ENCODE data around the gene IL20.
A peak's percentile ranks its signal among the peaks of the same experiment; 100 is the strongest.

The IL20 gene, protein sequence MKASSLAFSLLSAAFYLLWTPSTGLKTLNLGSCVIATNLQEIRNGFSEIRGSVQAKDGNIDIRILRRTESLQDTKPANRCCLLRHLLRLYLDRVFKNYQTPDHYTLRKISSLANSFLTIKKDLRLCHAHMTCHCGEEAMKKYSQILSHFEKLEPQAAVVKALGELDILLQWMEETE

DNA sequence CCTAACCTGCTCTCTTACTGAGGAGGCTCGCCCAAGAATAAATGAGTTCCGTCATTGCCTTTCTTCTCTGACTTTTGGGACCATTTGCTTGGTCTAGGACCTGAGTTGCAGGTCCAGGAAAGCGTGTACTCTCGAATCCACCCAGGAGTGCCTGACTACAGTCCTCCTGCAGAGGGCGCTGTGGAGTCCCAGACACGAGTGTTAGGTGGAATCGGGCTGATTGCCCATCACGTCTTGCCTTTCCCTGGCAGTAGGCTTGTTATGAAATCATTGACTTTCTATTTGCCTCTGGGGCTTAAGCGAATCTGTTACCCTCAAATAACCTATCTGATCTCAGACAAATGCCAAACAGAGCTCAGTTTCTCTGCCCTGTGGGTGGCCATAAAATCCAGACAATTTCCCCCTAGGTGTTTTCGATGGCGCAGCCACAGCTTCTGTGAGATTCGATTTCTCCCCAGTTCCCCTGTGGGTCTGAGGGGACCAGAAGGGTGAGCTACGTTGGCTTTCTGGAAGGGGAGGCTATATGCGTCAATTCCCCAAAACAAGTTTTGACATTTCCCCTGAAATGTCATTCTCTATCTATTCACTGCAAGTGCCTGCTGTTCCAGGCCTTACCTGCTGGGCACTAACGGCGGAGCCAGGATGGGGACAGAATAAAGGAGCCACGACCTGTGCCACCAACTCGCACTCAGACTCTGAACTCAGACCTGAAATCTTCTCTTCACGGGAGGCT is at the start of gene IL20:
TSS of gene IL20 (plus strand) at position 685 of the 733 bp plus-strand sequence. CDS start 230 bp downstream, outside the sequence.
- DNase-seq (ENCODE audit: insufficient read length, low spot score) (peak; percentile 38), FAIRE-seq (peak; percentile 85)

DNA sequence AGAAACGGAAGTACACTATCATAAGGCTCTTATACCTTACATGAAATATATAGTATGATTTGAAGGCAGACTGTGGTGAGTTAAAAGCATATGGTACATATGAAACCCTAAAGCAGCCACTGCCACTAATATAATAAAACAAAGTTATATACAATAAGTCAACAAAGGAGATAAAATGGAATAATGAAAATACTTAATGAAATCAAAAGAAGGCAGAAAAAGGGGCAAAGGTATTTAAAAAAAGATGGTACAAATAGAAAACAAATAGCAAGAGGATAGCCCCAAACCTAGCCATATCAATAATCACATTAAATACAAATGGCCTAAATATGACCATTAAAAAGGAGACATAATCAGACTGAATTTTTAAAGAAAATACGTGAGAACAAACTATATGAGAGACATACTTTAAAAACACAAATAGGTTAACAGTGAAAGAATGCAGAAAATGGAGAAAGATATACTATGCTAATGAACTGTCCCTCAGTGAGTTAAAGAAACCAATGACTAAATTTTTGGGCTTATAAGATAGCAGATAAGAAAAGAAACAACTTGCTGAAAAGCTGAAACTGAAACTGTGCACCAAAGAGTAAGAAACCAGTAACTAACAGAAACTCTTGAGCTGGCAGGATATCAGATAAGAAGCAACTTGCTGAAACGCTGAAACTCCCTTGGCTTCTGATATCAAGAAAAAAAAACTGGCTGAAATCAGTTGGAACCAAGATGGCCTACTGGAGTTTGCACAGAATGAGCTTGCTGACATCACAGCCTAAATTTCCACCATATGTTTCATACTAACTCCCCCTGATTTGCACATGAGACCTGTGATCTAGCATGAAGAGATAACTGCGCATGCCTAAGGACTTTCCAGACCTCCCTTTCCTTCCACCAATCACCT is 48.8 kb upstream of the IL20 start:
- FAIRE-seq = peak; percentile 99
- DNase-seq (ENCODE audit: insufficient read length, low spot score) = peak; percentile 34

DNA sequence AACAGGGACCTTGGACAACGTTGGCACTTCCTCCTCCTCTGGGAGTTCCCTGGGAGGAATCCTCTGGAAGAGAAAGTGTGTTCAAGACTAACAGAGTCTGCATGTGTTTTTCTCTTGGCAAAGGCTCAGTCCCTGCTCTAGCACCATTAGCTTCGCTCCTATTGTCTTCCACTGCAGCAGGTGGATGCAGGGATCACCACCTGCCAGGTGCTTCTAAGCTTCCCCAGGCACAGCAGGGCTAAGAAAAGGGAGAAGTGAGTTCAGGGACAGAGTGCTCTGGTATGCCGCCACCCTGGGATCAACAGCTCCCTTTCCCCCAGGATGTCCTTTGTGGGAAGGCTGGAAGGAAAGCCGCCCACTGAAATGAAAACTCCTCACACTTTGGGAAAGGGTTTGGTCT is 43.9 kb upstream of the IL20 start:
- DNase-seq (ENCODE audit: insufficient read length, low spot score) (no peak), FAIRE-seq (no peak)

DNA sequence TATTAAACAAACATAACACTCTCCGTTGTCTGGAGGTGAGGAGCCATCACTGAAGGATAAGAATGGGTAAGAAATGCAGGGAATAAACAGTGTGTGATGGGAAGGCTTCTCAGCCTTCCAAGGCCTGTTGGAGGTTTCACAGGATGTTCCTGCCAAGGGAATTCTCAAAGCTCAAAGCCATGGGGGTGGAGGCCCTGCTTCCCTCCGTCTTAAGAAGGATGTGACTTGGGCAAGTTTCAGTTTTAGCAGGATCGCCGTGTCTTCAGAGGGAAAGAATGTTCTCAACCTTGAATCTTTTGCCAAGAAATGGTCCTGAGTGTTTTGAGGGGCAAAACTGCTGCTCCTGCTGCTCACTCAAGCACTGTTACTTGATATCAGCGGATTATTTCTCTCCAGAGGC is 41.7 kb upstream of the IL20 start:
- DNase-seq (ENCODE audit: insufficient read length, low spot score) (no peak), FAIRE-seq (no peak)

DNA sequence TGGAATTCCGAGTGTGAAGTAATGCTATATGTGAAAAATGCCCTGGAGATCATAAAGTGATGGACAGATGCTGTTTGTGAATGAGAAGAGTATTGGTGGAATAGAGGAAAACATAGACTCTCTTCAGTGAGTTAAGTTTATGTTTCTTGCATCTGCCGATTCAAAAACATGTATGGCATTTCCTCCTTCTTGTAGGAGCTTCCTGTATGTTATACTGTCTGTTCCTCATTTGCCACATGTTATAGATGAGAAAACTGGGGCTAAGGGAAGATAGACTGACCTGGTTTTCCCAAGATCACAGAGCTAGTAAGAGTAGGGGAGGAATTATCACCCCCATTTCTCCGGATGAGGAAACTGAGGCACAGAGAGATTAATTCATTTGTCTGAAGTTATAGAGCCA is 41.1 kb upstream of the IL20 start:
- DNase-seq (ENCODE audit: insufficient read length, low spot score) (no peak), FAIRE-seq (no peak)

DNA sequence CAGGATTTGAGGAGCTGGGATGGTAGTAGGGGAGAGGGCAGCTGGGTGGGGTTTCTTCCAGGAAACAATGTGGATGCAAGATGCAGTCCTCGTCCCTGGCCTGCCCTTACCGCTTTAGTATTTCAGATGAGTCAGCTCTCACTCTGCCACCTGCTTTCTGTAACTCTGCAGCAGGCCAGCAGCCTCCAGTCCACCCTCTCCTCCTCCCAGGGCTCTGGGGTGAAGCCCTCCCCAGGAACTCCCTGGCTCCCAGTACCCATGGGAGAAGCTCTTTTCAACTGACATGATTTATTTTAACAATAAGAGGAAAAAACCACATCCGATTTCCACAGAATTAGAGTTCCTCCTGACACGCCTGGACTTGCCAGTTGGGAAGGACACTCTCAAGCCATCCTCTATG is 39.0 kb upstream of the IL20 start:
- DNase-seq (ENCODE audit: insufficient read length, low spot score) = no peak
- FAIRE-seq = no peak

DNA sequence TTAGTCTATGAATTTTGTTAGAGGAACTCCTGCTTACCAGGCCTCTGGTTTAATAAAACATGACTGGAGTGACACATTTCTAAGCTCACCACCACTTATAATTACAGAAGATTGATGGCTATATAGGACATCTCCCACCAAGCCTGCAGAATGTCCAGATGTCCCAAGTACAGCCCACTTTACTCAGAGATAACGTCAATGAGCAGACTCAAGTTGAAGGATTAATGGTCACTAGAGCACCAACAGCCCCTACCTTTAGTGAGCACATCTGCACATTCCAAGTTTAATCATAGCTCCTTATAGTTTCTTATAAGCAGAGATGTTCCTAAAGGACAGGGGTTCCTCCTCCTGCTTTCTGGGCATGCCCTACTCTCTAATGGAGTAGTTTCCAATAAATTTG is 37.4 kb upstream of the IL20 start:
- no peak for DNase-seq (ENCODE audit: insufficient read length, low spot score)
- FAIRE-seq = no peak

DNA sequence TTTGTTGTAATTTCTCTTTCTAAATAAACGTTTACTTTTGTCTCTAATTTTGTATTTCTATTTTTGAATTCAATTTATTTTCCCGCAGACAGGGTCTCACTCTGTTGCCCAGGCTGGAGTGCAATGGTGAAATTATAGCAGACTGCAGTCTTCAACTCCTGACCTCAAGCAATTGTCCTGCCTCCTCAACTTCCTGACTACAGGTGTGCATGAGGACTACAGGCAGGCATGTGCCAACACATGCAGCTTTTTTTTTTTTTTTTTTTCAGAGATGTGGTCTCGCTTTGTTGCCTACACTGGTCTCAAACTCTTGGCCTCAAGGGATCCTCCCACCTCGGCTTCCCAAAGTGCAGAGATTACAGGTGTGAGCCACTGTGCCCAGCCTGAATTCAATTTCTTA is 36.7 kb upstream of the IL20 start:
- DNase-seq (ENCODE audit: insufficient read length, low spot score) (no peak), FAIRE-seq (no peak)

DNA sequence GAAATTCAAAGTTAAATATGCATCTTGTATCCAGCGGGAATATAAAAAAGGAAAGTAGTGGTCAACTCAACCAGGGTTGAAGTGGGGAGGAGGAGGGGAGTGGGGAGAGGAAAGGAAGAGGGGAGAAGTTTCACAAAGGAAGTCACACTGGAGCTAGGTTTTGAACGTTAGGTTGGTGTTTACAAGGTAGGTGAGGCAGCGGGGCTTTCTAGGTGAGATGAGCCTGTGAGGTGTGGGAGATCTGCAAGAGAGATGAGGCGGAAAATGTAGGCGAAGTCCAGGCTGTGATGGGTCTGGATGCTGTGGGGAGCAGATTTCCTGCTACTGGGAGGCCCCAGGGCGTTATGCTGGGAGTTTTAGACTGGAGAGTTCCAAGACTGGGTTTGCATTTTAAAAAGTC is 36.1 kb upstream of the IL20 start:
- peak; percentile 48 for FAIRE-seq
- no peak for DNase-seq (ENCODE audit: insufficient read length, low spot score)

DNA sequence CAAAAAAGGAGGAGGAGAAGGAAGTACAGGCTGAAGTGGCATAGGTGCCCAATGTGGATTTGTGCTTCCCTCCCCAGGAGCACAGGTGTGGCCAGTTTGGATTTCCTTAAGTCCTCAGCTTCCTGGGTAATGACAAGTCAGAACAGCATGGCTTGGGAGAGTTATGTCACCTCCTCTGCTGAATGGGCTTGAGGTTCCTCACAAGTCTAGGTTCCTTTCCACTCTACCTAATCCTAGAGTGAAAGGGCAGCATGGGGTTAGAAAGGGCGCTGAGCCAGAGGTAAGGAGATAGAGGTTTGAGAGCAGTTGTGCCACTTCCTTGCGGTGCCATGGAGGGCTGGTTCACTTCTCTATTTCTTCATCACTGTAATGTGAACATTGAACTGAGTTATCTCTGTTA is 35.5 kb upstream of the IL20 start:
- DNase-seq (ENCODE audit: insufficient read length, low spot score) (no peak), FAIRE-seq (peak; percentile 56)

DNA sequence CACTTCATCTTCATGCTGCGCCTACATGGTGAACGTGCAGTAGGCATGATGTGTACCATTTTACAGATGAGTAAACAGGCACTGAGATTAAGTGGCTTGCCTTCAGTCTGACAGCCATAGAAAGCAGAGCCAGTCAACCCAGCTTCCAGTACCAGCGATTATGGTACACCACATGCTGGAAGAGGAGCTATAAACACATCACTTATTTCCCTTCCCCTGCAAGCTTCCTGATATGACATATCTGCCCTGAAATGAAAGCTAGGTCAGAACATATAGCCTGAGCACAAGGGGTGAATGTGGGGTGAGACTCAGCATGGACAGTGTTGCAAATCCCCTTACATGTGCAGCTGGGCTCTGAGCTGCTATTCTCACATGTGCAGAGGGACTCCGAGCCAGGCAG is 33.8 kb upstream of the IL20 start:
- DNase-seq (ENCODE audit: insufficient read length, low spot score) (no peak), FAIRE-seq (peak; percentile 66)

DNA sequence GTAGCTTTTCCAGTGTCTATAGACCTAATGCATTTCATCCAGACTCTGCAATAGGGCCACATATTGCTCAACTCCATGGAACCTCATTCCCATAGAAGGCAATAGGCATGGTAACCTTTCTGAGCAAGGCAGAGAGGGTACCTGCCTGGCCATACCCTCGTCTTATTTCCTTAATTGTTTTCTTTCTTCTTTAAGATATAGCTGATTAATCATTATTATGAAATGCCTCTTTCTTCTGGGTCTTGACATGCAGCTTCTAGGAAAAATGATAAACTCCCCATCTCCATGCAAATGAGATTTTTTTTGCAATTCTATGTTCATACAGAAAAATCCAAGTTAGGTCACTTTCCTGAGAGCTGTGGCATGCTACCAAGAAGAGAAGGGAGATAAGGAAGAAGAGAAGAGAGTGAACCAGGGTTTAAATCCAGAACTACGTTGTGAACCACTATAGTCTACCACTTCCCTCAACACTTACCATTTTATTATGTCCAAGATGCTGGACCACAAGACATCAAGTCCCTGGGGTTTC is 33.0 kb upstream of the IL20 start:
- DNase-seq (ENCODE audit: insufficient read length, low spot score) (no peak), FAIRE-seq (no peak)

DNA sequence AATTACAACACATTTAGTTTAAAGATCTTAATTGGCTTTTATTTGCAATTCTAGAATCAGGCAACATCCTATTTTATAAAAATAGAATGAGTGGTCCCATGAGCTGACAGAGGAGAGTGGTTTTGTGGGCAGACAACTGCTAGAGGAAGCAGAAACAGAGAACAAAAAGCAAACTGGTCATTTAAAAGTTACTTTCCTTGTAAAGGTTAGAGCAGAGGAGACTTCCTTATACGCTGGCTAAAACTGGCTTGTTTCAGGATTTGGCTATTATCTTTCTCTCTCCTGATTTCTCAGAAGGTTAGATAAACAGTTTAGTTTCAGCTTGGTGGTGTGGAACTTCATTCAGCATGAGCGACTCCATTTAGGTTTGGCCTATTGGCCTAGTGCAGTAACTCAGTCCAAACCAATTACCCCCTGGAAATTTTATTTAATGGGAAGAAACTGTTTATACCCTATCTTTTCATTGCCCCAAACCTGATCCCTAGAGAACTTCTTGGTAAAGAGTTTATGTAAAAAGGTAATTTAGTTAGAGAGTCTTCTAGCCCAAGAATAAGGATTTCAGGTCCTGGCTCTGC is 32.2 kb upstream of the IL20 start:
- FAIRE-seq = peak; percentile 8
- DNase-seq (ENCODE audit: insufficient read length, low spot score) = no peak

DNA sequence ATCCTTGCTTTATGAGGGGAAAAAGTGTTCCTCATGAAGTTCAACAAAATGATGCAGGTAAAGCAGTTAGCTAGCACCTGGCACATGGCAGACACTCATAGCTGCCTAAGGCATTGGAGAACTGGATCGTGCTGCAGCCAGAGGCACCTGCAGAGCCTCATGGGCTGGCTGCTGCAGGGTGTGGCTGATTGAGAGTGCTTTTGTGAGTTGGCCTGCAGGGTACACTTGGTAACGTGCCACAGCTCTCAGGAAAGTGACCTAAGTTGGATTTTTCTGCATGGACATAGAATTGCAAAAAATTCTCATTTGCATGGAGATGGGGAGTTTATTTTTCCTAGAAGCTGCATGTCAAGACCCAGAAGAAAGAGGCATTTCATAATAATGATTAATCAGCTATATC is 31.6 kb upstream of the IL20 start:
- DNase-seq (ENCODE audit: insufficient read length, low spot score) (no peak), FAIRE-seq (no peak)

DNA sequence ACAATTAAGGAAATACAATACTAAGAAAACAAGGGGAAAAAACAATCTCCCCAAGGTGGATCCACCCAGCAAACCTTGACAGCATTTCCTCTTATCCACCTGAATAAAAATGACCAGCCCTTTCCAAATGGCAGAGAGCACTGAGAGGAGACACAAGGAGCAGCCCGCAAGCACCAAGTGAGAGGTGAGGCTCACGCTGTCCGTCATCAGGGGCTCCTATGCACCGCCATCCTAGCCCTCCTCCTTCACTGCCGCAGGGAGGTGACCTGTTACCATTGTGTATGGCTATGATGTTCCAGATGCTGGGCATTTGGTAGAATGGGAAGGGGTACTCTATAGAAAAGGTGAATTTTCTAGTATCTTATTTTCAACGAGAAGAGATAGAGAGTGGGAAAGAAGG is 31.2 kb upstream of the IL20 start:
- DNase-seq (ENCODE audit: insufficient read length, low spot score) = no peak
- no peak for FAIRE-seq

DNA sequence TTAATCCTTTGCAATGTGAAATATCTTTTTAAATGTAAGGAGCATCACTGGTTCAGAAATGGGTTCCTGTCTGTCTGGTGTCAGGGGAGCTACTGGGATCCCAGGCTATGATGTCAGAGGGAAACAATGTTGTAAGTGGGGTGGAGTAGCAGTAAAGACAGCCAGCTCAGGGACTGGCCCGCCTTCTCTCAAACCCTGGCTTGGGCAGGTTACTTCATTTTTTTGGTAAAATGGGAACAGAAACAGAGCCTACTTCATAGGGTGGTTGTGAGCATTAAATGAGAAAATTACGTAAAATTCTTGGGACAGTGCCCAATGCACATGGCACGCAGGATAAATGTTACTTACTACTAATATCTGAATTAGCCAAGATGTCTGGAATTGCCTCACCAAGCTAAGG is 30.7 kb upstream of the IL20 start:
- FAIRE-seq (no peak), DNase-seq (ENCODE audit: insufficient read length, low spot score) (no peak)

DNA sequence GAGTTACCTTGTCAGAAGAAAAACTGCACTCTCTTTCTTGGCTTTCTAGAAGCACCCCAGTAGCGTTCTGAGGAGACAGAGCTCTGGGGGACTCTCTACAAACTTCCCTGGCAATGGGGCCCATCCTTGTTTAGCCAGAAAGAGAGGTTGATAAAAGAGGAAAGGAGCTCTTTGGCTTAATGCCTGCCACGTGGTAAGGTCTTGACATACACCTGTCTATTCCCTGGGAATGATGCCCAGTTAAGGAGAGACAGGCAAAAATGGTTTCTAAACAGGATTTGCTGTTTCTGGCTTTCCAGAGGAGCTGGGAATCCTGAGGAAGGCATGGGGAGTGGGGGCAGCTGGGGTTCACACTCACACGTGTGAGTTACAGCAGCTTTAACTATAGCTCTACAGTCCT is 30.2 kb upstream of the IL20 start:
- no peak for FAIRE-seq
- DNase-seq (ENCODE audit: insufficient read length, low spot score) = no peak

DNA sequence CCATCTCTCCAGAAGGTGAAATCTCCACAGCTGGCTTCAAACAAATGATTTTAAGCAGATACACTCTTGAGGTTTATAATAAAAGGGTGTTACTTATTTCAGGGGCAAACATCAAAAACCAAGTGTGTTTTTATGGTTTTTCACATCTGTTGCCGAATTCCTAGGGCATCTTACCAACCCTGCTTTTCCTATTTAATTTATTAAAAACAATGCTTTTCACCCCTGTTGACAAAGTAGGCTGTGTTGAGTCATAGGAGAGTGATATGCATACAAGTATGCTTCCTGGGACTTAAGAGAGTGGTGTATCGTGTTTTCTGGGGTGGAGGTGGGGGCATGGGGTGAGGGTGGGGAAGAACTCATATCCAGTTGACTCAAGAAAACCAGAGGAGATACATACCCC is 29.3 kb upstream of the IL20 start:
- FAIRE-seq = no peak
- DNase-seq (ENCODE audit: insufficient read length, low spot score) = no peak

DNA sequence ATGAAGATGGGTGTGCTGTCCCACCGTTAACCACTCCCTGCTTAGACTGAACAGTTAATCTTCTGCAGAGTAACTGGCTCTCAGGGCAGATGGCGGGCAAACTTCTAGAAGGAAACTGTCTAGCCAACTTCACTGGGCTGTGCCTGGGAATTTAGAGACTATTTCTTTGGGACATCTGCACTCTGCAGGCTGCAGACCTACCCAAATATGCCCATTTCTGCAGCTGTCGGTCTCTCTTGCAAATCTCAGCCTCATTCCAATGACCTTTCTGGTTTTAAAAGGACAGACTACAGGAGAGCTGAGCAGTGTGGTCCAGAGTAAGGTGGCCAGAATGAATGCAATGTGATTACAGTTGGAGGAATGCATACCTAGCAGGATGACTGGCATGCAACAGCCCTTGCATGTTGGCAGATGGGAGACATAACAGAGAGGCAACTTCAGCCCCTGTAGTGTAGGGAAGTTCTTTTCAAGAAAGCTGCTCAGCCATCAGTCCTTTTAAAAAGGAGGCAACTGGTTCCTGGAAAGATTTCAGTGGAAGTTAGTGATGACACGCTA is 26.3 kb upstream of the IL20 start:
- no peak for FAIRE-seq
- no peak for DNase-seq (ENCODE audit: insufficient read length, low spot score)

DNA sequence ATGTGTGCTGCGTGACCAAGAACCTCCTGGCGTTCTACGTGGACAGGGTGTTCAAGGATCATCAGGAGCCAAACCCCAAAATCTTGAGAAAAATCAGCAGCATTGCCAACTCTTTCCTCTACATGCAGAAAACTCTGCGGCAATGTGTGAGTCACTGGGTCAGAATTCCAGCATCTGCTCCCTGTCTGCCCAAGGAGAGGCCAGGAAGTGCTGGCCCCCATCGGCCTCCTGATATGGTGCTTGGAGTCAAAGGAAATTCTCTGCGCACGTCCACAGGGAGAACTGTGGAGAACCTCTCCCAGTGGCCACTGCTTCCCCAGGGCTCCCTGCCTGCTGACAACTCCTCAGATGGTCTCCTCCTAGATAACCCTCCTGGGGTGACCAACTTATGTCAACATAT is 25.6 kb upstream of the IL20 start:
- FAIRE-seq = no peak
- DNase-seq (ENCODE audit: insufficient read length, low spot score) = no peak

Measured in GM19239 (cell line).